Middle frontal gyrus (tissue), 1 donor: ENCODE data around the gene SLC35E2B.
"Not testable (repeated sequence)": the region's sequence is repeated elsewhere in the genome, so short reads cannot be mapped to it uniquely, and the experiment has no call there.

Experiments used
- DNase-seq: peaks from one replicate; pipeline ENCODE4 v3.0.0-alpha.2; 2015; ENCODE audit warnings: low spot score; ENCODE audit errors: extremely low spot score

The SLC35E2B gene

GRCh38 chr1:1703796-1704195, 11.2 kb upstream of the SLC35E2B start:
- no peak for DNase-seq

GRCh38 chr1:1702506-1702905, 9.9 kb upstream of the SLC35E2B start:
- not testable (repeated sequence) for DNase-seq

- not testable (repeated sequence) for DNase-seq
Observed at GRCh38 chr1:1700557-1700956, 8.0 kb upstream of the SLC35E2B start.

GRCh38 chr1:1700067-1700466, 7.5 kb upstream of the SLC35E2B start:
- DNase-seq, result not testable (repeated sequence)

GRCh38 chr1:1699061-1699460, 6.5 kb upstream of the SLC35E2B start:
- not testable (repeated sequence) for DNase-seq

- not testable (repeated sequence) for DNase-seq
Observed at GRCh38 chr1:1697358-1698183, 5.0 kb upstream of the SLC35E2B start.

GRCh38 chr1:1696431-1697357, 4.1 kb upstream of the SLC35E2B start:
- not testable (repeated sequence) for DNase-seq

GRCh38 chr1:1692324-1692713, 276 bp downstream of the SLC35E2B start:
- DNase-seq, result peak; percentile 37

- DNase-seq, result not testable (repeated sequence)
Observed at GRCh38 chr1:1691443-1691842, 1.2 kb downstream of the SLC35E2B start.

GRCh38 chr1:1689526-1689925, 3.1 kb downstream of the SLC35E2B start:
- DNase-seq, result not testable (repeated sequence)

- no peak for DNase-seq
Observed at GRCh38 chr1:1687846-1688245, 4.7 kb downstream of the SLC35E2B start.

- no peak for DNase-seq
Observed at GRCh38 chr1:1684031-1684681, 8.4 kb downstream of the SLC35E2B start.

GRCh38 chr1:1683104-1683905, 9.3 kb downstream of the SLC35E2B start:
- no peak for DNase-seq

- no peak for DNase-seq
Observed at GRCh38 chr1:1680912-1681273, 11.7 kb downstream of the SLC35E2B start.

GRCh38 chr1:1680031-1680911, 12.3 kb downstream of the SLC35E2B start:
- DNase-seq, result no peak

- no peak for DNase-seq
Observed at GRCh38 chr1:1678581-1679380, 13.8 kb downstream of the SLC35E2B start.

- DNase-seq, result no peak
Observed at GRCh38 chr1:1677718-1678580, 14.6 kb downstream of the SLC35E2B start.

- not testable (repeated sequence) for DNase-seq
Observed at GRCh38 chr1:1676087-1676486, 16.5 kb downstream of the SLC35E2B start.
